ENCODE measurements around the gene DFFB.

Gene DFFB

GRCh38 chr1:3872546-3872945 lies 15.3 kb downstream of the DFFB start:
- DNase-seq (ENCODE audit: low read depth in 2 of 2), result no peak

DNA sequence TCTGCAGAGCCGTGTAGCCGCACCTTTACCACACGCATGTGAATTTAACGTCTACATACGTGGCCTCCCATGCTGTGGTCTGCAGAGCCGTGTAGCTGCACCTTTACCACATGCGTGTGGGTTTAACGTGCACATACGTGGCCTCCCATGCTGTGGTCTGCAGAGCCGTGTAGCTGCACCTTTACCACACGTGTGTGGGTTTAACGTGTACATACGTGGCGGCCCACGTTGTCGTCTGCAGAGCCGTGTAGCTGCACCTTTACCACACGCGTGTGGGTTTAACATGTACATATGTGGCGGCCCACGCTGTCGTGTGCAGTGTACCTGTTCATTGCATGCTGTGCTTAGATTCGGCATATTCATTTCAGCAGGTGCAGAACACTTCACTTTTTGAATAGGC lies 17.5 kb downstream of the DFFB start:
- DNase-seq (ENCODE audit: low read depth in 2 of 2), result no peak

DNA sequence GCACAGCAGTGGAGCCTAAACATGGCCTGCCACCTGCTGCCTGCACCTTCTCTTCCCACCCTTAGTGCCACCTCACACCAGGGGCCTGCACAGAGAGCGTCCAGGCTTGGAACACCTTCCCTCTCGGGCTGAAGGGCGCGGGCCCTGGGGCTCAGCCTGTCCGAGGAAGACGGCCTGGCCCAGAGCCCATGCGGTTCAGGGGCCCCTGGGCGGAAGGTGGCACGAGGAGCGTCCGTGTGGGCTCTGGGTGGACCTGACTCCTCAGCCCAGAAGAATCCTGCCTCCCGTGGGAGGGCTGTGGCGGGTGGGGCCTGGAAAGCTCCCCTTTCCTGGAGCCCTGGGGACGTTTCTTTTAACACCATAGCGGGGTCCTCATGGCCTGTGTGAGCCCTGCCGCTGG lies 19.4 kb downstream of the DFFB start:
- no peak for DNase-seq (ENCODE audit: low read depth in 2 of 2)

- no peak for DNase-seq (ENCODE audit: low read depth in 2 of 2)
These were observed 21.8 kb downstream of the DFFB start for GRCh38 chr1:3879099-3879498.

DNA sequence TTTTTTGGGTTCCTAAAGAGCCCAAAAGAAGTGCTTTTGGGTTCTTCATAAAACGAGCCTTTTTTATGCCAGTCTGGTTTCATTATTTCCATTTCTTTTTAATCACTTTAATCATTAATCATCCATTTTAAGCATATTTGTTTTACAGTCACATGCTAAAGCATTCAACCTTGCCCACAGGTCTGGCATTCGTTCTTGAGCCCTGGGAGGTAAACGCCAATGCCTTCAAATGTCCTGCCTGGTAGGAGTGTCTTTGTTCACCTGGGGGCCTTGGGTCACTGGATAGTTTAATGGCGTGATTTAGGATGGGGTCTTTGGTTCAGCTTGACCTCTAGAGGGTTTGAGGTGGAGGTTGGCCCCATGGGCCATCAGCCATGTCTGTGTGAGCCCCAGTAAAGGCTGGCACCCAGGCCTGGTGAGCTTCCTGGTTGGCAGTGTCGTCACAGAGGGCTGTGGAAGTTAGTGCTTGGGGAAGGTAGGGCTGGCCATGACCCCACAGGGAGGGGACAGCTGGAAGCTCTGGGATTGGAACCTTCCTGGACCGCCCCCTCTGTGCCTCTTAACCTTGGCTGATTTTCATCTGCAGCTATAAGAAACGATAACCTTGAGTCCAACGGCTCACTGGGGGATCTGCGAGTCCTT lies 22.6 kb downstream of the DFFB start:
- no peak for DNase-seq (ENCODE audit: low read depth in 2 of 2)

DNA sequence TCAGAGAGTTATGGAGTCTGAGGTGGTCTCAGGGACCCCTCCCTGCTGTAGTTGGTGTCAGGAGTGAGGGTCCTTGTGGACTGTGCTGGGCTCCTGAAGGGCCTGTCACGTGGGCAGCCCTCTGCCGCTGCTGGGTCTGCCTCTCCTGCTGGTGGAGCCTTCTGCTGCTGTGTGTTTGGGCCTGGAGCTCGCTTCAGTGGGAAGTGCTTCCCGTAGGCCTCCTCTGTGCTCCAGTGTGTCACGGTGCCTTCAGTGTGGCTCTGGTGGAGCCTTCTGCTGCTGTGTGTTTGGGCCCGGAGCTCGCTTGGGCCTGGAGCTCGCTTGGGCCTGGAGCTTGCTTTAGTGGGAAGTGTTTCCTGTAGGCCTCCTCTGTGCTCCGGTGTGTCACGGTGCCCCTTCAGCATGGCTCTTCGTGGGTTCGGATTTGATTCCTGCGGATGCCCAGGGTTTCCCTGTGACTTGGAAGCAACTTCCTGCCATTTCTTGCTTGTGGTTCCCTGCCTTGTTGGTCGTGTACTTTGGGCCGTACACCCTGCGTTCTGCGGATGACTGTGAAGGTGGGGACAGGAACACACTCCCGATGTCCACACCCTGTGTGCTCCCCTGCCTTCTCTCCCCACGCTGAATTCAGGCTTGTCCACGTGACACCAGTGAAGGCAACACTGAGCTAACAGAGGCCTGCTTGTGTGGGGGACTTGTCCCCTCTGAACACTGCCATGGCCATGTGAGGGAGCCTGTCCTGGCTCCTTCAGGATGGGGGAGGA lies 23.3 kb downstream of the DFFB start:
- no peak for DNase-seq (ENCODE audit: low read depth in 2 of 2)

- no peak for DNase-seq (ENCODE audit: low read depth in 2 of 2)
These were observed 23.9 kb downstream of the DFFB start for GRCh38 chr1:3881193-3881480.

GRCh38 chr1:3883194-3883925 lies 26.1 kb downstream of the DFFB start:
- no peak for DNase-seq (ENCODE audit: low read depth in 2 of 2)

DNA sequence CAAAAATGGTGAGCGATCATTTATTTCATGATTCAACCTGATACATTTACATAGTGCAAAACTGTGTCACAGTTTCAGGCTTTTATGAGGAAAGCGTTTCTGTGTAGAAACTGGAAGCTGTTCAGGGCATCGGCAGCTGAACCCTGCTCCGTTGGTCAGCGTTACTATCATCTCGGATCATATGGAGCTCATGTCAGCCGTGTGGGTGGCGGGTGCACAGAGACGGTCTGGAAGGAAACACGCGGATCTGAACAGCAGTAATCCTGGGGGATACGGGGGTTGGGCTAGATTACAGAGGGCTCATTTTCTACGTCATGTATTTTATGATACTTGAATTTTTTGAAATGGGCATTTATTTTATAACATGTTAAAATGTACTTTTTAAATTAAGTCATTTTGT lies 27.7 kb downstream of the DFFB start:
- no peak for DNase-seq (ENCODE audit: low read depth in 2 of 2)

GRCh38 chr1:3885611-3886010 lies 28.3 kb downstream of the DFFB start:
- no peak for DNase-seq (ENCODE audit: low read depth in 2 of 2)

DNA sequence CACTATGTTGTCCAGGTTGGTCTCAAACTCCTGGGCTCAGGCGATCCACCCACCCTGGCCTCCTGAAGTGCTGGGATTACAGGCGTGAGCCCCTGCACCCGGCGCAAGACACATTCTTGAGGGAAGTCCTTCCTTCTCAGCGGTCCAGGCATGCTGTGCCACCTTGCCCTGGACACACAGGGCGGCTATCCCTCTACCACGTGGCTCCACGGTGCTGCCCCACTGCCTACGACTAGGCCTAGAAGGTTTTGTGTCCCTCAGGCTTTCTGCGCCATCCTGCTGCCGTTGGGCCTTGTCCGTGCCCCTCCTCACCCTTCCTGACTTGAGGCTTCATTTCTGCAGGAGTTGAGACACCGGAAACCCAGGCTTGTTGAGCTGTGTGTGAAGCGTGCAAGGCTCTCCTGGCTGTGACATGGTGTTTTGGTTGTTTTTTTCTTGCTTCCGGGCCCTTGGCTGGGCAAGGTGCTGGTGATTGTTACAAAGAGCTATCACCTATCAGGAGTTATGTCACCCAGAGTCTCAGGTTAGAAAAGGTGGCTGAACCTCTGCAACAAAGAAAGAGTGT lies 28.9 kb downstream of the DFFB start:
- DNase-seq (ENCODE audit: low read depth in 2 of 2), result no peak

GRCh38 chr1:3886691-3887090 lies 29.4 kb downstream of the DFFB start:
- no peak for DNase-seq (ENCODE audit: low read depth in 2 of 2)

- DNase-seq (ENCODE audit: low read depth in 2 of 2), result no peak
These were observed 31.0 kb downstream of the DFFB start for GRCh38 chr1:3888301-3888700.

GRCh38 chr1:3889936-3890335 lies 32.7 kb downstream of the DFFB start:
- DNase-seq (ENCODE audit: low read depth in 2 of 2), result no peak

- DNase-seq (ENCODE audit: low read depth in 2 of 2), result no peak
These were observed 33.4 kb downstream of the DFFB start for GRCh38 chr1:3890389-3891328.

- no peak for DNase-seq (ENCODE audit: low read depth in 2 of 2)
These were observed 34.1 kb downstream of the DFFB start for GRCh38 chr1:3891329-3891865.

DNA sequence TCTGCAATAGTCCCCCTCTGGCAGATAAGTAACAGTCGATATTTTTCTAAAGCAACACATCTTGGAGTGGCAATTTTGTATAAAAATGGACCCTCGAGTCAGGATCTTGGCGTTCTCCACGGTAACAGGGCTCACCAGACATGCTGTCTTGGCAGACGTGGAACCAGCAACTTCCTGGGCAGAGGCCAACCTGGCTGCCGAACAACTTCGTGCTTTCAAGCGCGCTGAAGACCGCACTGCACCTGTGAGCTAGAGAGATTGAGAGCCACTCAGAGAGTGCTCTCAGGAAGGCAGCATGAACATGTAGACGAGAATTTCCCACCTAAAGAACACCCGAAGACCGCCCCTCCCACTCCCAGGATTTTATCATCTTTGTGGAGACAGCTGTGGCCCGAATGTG lies 35.5 kb downstream of the DFFB start:
- DNase-seq (ENCODE audit: low read depth in 2 of 2), result no peak

GRCh38 chr1:3893190-3893589 lies 35.9 kb downstream of the DFFB start:
- no peak for DNase-seq (ENCODE audit: low read depth in 2 of 2)

- no peak for DNase-seq (ENCODE audit: low read depth in 2 of 2)
These were observed 37.5 kb downstream of the DFFB start for GRCh38 chr1:3894626-3895278.

- DNase-seq (ENCODE audit: low read depth in 2 of 2), result no peak
These were observed 38.1 kb downstream of the DFFB start for GRCh38 chr1:3895279-3895950.
